ENCODE results near the gene OPHN1.

DNA sequence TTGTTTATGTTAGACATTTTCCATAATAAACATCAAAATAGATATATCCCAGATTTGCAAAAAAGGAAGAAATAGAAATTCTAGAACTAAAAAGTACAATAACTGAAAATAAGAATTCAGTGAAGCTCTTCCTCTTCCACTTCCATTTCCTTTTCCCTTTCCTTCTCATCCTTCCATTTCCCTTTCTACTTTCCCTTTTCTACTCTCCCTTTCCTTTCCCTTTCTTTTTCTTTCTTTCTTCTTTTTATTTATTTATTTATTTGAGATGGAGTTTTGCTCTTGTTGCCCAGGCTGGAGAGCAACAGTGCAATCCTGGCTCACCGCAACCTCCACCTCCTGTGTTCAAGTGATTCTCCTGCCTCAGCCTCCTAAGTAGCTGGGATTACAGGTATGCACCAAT, 30.6 kb upstream of the OPHN1 start:
- no peak for TF ChIP-seq POLR2A (IDR thresholded peaks at IDR 0.05)
- TF ChIP-seq, protein P1, sequence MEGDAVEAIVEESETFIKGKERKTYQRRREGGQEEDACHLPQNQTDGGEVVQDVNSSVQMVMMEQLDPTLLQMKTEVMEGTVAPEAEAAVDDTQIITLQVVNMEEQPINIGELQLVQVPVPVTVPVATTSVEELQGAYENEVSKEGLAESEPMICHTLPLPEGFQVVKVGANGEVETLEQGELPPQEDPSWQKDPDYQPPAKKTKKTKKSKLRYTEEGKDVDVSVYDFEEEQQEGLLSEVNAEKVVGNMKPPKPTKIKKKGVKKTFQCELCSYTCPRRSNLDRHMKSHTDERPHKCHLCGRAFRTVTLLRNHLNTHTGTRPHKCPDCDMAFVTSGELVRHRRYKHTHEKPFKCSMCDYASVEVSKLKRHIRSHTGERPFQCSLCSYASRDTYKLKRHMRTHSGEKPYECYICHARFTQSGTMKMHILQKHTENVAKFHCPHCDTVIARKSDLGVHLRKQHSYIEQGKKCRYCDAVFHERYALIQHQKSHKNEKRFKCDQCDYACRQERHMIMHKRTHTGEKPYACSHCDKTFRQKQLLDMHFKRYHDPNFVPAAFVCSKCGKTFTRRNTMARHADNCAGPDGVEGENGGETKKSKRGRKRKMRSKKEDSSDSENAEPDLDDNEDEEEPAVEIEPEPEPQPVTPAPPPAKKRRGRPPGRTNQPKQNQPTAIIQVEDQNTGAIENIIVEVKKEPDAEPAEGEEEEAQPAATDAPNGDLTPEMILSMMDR (IDR thresholded peaks at IDR 0.05): no peak

All from adrenal gland (tissue), 5 donors.